GM19372 (cell line): Measurements from ENCODE around the gene TTC7B.

Experiments
- ATAC-seq: cut with Tn5 transposase; IDR thresholded peaks from one replicate; pipeline ENCODE4 v1.9.1; 2021; ENCODE audit warnings: mild to moderate bottlenecking, low read depth, moderate library complexity; ENCODE audit not compliant: unreplicated experiment

The TTC7B gene

DNA sequence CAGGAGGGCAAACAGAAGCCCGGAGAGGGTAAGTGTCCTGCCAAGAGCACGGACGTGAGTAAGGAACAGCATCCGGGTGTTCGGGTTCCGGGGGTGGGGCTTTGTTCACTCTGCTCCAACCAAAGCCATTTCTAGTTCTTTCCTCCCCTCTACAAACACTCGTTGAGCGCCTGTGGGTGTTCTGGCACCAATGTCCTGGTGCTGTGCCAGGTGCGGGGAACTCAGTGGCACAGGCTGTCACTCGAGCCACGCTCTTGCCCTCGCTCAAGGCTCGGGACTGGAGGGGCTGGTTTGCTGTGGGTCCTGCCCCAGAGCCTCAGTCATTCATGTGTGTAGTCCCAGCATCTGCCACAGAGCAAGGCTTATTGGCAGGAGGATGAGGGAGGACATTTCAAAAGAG, 261.9 kb downstream of the TTC7B start:
- ATAC-seq: no peak

- no peak for ATAC-seq
These were observed 262.3 kb downstream of the TTC7B start for GRCh38 chr14:90553921-90554336.

GRCh38 chr14:90553298-90553920, 262.8 kb downstream of the TTC7B start:
- ATAC-seq: no peak

- ATAC-seq: no peak
These were observed 263.5 kb downstream of the TTC7B start for GRCh38 chr14:90552465-90553297.

- no peak for ATAC-seq
These were observed 264.3 kb downstream of the TTC7B start for GRCh38 chr14:90551733-90552464.

GRCh38 chr14:90551070-90551704, 265.0 kb downstream of the TTC7B start:
- no peak for ATAC-seq

- no peak for ATAC-seq
These were observed 266.2 kb downstream of the TTC7B start for GRCh38 chr14:90549794-90550641.

DNA sequence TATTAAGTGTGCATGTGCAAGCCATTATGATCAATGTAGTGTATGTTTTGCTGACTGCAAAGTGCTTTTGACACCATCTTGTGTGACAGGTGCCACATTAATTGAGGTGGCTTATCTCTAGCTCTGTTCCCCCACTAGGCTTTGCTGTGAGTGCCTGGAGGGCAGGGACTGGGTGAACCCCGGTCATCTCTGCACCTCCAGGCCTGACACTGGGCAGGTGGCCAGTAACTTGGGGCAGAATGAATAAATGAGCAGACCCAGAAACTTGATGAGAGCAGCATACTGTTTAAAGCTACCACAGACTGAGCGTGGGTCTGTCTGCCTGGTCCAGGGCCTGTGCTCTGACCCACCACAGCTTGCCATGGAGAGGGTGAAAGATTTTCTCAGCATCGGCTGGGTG, 267.8 kb downstream of the TTC7B start:
- ATAC-seq: no peak

DNA sequence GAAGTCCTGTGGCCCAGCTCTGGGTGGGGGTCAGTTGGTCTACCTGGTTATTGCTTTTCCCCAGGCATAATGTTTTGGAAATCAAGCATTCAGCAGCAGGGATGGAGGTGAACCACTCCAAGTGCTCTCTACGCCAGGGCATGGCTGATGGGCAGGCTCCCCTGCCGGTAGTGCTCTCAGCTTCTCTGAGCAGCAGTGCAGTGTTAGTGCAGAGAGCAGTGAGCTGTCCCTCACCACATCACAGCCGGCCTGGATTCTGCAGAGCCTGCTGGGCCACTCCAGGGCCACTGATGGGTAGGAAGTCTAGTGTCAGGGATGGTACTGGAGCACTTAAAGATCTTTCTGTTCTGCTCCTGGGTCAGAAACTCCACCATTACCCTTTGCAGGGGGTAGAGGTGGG, 268.3 kb downstream of the TTC7B start:
- ATAC-seq: no peak

DNA sequence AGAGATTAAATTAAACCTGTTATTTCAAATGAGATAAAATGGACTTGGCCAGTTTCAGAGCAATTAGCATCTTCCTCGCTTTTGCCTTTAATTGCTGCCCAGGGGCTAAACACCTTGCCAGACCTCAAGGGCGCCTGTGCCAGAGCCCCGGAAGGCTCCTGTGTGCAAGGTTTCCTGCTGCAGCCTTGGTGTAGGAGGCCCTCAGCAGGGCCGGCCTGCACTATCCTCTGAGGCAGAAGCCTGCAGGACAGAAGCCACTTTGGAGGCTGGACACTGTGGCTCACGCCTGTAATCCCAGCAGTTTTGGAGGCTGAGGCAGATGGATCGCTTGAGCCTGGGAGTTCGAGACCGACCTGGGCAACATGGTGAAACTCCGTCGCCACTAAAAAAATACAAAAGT, 269.0 kb downstream of the TTC7B start:
- no peak for ATAC-seq

DNA sequence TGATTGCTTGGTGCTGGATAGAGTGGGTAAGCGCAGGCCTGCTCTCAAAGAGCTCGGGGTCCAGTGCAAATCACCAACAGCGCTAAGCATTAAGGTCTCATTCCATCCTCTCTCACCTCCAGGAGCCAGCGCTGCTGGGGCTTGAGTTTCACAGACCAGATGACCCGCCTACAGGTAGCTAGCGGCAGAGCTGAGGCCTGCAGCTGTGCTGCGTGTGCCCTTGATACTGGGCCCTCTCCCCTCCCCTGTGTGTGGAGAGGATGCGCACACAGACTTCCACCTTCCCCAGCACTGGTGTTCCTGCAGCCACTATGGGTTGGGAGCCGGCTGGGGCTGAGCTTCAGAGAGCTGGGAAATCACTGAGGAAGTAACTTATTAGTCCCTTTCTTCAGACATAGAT, 269.5 kb downstream of the TTC7B start:
- no peak for ATAC-seq

DNA sequence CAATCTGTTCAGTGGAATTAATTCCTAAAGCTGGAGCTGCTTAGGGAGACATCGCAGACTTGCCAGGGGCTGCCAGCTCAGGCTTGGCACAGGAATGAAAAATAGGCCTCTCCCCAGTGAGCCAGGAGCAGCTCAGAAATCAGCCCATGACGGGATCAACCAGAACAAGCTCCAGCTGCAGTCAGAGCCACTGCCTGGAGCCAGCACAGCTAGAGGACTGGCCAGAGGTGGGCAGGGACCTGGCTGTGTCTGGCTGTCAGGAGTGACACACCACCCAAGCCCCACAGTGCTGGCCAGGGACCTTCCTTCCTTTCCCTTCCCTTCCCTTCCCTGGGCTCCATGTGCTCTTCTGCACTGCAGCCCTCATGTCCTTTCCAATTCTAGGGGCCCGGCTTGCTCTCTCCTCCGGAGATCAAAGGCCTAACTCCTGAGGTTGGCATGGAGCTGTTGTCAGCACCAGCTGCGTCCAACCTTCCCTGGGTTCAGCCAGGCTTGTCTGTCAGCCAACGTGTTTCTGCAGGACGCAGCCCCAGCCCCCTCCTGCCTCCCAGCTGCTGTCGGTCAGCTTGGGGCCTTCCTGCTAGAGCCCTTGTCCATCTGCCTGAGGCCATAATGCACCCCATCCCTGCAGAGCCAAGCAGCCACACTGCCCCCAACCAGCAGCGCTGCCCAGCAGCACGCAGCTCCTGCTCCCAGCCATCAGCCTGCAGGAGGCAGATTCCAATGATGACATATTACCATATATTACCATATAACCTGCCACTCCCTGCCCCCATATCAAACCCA, 270.1 kb downstream of the TTC7B start:
- no peak for ATAC-seq

- no peak for ATAC-seq
These were observed 270.8 kb downstream of the TTC7B start for GRCh38 chr14:90545382-90545781.

DNA sequence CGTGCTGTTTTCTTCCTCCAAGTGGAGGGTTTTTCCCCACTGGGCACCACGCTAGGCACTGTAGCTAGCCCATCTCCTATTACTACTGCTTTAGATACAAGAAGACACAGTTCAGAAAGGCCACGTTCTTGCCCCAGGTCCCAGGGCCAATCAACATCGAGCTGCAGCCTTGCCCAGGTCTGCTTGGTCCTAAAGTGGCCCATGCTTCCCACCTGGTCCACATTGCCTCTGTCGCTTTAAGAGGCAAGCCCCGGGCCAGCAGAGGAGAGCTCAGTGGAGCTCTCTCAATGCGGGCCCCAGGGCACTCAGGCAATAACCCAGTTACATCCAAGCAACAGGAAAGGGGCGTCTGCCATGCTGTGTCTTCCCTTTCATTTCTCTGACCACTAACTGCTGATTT, 271.3 kb downstream of the TTC7B start:
- ATAC-seq: no peak

GRCh38 chr14:90544566-90544965, 271.7 kb downstream of the TTC7B start:
- no peak for ATAC-seq

GRCh38 chr14:90543876-90544275, 272.4 kb downstream of the TTC7B start:
- no peak for ATAC-seq

DNA sequence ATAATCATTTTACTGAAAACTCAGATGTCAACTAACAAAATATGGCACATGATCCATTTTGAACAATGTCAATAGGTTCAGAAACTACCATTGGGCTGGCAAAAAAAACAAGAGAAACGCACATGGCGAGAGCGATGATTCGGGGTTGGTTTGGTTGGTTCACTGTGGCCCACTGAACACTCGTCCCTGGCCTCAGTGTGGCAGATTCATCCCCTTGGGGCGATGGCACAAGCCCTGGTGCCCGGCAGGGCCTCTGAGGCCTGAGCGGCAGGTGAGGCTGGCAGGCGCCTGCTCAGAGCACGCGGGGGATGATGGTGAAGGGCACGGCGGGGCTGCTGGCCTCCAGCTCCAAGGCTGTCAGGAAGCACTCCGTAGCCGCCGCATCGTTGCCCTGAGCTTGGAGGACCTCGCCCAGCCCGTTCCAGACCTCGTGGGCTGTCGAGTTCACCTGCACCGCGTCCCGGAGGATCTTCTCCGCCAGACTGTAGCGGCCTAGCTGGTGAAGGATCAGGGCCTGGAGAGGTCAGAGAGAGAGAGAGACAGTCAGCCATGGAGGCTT, 275.1 kb downstream of the TTC7B start:
- ATAC-seq: no peak

DNA sequence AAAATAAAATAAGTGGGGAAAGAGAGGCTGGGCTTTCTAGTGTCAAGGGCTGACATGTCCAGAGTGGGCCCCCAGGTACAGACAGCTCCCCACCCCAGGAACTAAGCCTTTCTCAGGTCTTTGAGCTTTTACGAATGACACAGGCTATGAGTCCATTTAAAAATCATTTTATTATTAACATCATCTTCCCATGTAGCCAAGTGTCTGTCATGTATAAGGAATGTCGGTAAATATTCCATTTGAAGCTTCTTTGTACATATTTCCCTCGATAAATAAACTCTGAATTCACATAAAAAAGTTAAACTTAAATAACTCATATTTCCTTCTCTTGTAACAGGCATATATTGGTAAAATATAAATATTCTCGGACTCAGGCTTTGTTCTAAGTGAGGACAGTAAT, 275.8 kb downstream of the TTC7B start:
- ATAC-seq: no peak

- ATAC-seq: no peak
These were observed 276.2 kb downstream of the TTC7B start for GRCh38 chr14:90539996-90540395.
